OCI-LY1 (cell line): ENCODE measurements around the gene CTBP2.

ENCODE experiments used
- EZH2 ChIP-seq: fragments of 200-600 bp; sonication (generic), shearing (Covaris generic); IDR thresholded peaks from 2 replicates; pipeline ENCODE4 v1.8.0; 2017; ENCODE audit warnings: borderline replicate concordance, mixed run types, mild to moderate bottlenecking, antibody characterized with exemption, low read length, moderate library complexity, mixed read lengths
- TF ChIP-seq, protein P1 (sequence below): fragments of 200-600 bp; sonication (generic), shearing (Covaris generic); IDR thresholded peaks from 2 replicates; pipeline ENCODE4 v1.5.1; 2017; ENCODE audit warnings: mild to moderate bottlenecking, antibody characterized with exemption, low read length, moderate library complexity, mixed read lengths

DNA sequence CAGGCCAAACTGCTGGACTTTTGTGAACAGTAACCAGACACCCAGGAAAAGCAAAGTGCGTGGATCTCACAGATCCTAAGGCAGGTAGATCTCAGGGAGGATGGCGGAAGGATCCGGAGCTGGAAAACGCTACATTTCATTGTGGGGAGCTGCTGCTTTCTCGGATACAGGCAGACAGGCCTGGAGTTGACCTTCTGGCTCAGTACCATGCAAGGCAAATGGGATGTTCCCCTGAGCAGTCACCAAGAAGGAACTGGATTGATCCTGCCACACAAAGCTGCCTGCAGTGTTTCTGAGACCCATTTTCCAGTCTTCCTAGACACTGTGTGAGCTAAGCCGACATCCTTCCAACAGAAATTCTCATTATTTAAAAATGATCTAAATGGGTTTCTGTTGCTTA, 152.9 kb downstream of the CTBP2 start:
- TF ChIP-seq, protein P1, sequence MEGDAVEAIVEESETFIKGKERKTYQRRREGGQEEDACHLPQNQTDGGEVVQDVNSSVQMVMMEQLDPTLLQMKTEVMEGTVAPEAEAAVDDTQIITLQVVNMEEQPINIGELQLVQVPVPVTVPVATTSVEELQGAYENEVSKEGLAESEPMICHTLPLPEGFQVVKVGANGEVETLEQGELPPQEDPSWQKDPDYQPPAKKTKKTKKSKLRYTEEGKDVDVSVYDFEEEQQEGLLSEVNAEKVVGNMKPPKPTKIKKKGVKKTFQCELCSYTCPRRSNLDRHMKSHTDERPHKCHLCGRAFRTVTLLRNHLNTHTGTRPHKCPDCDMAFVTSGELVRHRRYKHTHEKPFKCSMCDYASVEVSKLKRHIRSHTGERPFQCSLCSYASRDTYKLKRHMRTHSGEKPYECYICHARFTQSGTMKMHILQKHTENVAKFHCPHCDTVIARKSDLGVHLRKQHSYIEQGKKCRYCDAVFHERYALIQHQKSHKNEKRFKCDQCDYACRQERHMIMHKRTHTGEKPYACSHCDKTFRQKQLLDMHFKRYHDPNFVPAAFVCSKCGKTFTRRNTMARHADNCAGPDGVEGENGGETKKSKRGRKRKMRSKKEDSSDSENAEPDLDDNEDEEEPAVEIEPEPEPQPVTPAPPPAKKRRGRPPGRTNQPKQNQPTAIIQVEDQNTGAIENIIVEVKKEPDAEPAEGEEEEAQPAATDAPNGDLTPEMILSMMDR, result no peak
- no peak for TF ChIP-seq EZH2
